Posterior cingulate gyrus (tissue), 11 donors: ENCODE results near the gene CPAMD8.
"Not testable (repeated sequence)": the region's sequence is repeated elsewhere in the genome, so short reads cannot be mapped to it uniquely, and the experiment has no call there.

Source experiments
- DNase-seq, 10 donors: peaks; one replicate each; pipeline versions ENCODE4 v3.0.0 to v3.0.0-alpha.2; 2020 to 2021; ENCODE audit warnings: mixed read lengths in 3 of 10
- intact Hi-C: fragments of 100-400 bp; cut with DNase I; formaldehyde crosslinking; loops from one replicate; pipeline ENCODE4 v1.15.1; 2023

CPAMD8 gene

DNA sequence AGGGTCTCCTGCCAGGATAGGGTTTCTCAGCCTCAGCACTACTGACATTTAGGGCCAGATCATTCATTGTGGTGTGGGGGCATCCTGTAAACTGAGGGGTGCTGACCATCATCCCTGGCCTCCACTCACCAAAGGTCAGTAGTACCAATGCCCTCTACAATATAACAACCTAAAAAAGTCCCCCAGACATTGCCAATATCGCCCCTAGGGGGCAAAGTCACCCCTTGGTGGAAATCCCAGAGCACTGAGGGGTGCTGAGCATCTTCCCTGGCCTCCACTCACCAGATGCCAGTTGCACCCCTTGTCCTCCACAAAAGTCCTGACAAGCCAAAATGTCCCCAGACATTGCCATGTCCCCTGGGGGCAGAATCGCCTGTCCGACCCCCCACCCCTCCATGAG, 21.6 kb downstream of the CPAMD8 start:
- intact Hi-C loops, result no loop called here
- peak in 1 of 10 donors; percentile 27 for DNase-seq

GRCh38 chr19:17004386-17004785, 22.2 kb downstream of the CPAMD8 start:
- intact Hi-C loops, result no loop called here
- DNase-seq, result peak in 2 of 10 donors; percentile 41 to 69

DNA sequence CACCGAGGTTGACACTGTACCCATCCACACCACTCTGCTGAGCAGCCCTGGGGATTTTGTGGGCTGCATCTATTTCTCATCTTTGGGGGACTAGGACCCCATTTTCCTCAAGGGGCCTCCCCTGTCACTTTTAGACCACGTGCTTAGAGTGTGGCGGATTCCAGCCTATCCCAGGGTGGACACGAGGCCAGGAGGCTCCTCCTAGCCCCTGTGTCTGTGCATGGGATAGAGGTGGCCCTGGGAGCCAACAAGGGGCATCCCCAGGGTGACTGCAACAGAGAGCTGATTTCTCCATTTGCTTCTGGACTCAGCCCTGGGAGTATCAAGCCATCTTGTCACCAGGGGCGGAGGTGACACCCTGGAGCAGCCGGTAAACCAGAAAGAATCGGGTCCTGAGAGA, 24.2 kb downstream of the CPAMD8 start:
- peak in 1 of 10 donors; percentile 54 for DNase-seq
- intact Hi-C loops, result no loop called here

DNA sequence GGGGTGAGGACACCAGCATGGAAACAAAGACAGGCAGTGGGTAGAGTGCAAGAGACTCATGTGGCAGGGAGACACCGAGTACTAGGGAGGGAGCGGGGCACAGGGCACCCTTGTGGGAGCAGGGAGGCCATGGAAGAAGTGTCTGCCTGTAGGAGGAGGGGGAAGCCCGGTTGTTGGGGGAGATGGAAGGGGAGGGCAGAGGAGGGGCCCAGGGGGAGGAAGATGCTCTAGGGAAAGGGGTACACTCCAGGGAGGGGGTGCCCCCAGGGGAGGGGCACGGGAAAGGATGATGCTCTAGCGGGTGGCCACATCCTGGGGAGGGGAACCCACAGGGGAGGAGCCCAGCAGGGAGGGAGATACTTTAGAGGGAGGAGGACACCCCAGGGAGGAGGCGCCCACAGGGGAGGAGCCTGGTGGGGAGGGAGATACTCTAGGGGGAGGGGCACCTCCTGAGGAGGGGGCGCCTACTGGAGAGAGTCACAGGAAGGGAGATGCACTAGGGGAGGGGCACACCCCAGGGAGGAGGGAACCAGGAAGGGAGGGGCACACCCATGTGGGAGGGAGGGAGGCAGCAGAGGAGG, 24.9 kb downstream of the CPAMD8 start:
- peak in 2 of 10 donors; percentile 39 to 64 for DNase-seq

DNA sequence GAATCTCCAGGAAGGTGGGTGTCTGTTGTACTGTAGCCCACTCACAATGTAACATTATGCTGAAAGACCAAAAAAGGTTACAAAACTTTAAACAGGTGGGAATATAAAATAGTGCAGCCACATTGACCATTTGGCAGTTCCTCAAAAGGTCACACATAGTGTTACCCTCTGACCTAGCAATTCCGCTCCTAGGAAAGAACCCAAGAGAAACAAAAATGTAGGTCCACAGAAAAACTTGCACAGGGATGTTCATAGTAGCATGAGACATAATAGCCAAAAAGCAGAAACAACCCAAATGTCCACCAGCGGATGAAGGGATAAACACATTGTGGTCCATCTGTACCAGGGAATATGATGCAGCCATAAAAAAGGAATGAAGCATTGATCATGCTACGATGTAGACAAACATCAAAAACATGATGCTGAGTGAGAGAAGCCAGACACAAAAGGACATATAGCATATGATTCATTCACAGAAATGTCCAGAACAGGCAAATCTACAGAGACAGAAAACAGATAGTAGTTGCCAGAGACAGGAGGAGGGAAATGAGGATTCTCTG, 27.9 kb downstream of the CPAMD8 start:
- DNase-seq, result no peak
- intact Hi-C loops, result no loop called here

More for the DNA sequence above, 24.9 kb downstream of the CPAMD8 start:
- intact Hi-C loops, result no loop called here

DNA sequence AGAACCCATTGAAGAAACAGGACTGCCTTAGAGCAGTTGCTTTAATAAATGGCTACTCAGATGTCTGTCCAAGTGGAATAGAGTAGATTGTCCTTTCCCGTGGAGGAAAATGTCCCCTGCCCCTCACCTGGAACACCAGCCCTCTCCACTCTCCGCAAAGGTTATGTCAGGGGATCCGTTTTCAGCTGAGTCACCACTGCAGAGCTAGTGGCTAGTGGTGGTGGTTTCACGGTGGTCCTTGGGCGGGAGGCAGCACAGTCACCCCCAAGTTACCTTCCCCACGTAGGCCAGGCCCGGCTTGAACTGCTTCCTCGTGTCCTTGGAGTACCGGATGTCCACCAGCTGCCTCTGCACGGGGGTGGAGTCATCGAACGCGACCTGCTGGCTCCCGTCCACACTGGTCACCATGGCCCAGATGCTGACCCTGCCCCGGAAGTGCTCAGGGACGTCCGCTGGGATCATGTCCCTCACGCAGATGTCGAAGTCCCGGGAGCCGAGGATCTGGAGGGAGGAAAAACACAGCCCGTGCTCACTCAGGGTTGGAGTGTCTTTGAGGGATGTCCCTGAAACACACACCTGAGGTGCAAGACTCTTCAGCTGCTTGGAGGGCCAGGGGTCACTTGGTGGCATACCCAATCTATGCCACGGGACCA, 29.6 kb downstream of the CPAMD8 start:
- intact Hi-C loops, result not testable (repeated sequence)

DNA sequence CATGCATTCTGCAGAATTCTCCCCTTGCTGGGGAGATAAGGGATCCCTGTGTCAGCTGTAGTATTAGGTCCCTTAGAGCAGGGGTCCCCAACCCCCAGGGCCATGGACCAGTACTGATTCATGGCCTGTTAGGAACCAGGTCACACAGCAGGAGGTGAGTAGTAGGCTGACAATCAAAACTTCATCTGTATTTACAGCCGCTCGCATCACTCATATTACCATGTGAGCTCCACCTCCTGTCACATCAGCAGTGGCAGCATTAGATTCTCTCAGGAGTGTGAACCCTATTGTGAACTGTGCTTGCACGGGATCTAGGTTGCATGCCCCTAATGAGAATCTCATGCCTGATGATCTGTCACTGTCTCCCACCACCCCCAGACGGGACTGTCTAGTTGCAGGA, 37.9 kb downstream of the CPAMD8 start:
- intact Hi-C loops, result no loop called here
- peak in 2 of 10 donors; percentile 3 to 7 for DNase-seq

More for the DNA sequence above, 29.6 kb downstream of the CPAMD8 start:
- peak in 1 of 10 donors; percentile 20 for DNase-seq

DNA sequence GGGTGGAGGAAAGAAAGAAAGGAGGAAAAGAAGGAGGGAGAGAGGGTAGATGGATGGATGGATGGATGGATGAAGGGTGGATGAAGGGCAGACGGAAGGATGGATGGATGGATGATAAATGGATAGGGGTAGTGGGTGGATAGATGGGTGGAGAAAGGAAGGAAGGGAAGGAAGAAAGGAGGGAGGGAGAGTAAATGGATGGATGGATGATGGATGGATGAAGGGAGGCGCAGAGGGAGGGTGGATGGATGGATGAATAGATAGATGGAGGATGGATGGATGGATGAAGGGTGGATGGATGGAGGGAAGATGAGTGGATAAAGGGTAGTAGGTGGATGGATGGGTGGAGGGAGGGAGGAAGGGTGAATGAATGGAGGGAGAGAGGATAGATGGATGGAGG, 41.2 kb downstream of the CPAMD8 start:
- intact Hi-C loops, result no loop called here
- no peak for DNase-seq

- intact Hi-C loops, result not testable (repeated sequence)
- DNase-seq, result peak in 1 of 10 donors; percentile 25
Observed at GRCh38 chr19:16982586-16982985, 44.0 kb downstream of the CPAMD8 start.

DNA sequence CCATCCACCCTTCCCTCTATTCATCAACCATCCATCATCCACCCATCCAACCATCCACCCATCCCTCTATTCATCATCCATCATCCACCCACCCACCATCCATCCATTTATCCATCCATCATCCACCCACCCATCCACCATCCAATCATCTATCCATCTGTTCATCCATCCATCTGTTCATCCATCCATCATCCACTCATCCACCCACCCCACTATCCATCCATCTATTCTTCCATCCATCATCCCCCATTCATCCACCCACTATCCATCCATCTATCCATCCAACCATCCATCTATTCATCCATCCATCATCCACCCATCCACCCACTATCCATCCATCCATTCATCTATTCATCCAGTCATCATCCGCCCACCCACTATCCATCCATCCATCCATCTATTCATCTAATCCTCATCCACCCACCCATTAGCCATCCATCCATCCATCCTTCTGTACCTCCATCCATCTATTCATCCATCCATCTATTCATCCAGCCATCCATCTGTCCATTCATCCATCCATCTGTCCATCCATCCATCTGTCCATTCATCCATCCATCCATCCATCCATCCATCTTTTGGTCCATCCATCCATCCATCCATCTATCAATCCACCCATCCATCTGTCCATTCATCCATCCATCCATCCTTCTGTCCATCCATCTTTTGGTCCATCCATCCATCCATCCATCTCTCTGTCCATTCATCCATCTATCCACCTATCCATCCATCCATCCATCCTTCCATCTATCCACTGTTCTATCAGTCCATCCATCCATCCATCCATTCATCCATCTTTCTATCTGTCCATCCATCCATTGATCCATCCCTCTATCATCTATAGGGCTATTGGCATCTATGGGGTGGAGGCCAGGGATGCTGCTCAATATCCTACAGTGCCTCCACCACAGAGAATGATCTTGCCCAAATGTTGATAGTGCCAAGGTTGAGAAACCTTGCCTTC, 47.5 kb downstream of the CPAMD8 start:
- intact Hi-C loops, result no loop called here
- no peak for DNase-seq

DNA sequence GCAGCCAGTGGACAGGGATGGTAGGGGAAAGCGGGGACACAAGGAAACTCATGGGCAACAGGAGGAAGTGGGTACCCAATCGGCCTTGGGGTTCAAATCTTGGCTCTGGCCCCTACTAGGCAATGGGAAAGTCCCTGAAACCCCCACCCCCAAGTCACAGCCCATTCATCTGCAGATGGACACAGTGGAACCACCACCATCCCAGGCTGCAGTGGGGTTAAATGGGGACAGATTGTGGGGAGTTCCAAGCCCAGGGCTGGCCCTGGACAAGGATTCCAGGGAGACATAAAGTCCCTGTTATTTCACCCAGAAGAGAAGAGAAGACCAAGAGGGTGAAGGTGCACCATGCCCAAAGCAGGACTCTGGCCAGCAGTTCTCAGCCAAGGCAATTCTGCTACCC, 48.5 kb downstream of the CPAMD8 start:
- DNase-seq, result peak in 1 of 10 donors; percentile 18
- intact Hi-C loops, result no loop called here

GRCh38 chr19:16977306-16977705, 49.3 kb downstream of the CPAMD8 start:
- peak in 1 of 10 donors; percentile 40 for DNase-seq
- intact Hi-C loops, result no loop called here

GRCh38 chr19:16976446-16976845, 50.2 kb downstream of the CPAMD8 start:
- intact Hi-C loops, result no loop called here
- DNase-seq, result peak in 1 of 10 donors; percentile 70

DNA sequence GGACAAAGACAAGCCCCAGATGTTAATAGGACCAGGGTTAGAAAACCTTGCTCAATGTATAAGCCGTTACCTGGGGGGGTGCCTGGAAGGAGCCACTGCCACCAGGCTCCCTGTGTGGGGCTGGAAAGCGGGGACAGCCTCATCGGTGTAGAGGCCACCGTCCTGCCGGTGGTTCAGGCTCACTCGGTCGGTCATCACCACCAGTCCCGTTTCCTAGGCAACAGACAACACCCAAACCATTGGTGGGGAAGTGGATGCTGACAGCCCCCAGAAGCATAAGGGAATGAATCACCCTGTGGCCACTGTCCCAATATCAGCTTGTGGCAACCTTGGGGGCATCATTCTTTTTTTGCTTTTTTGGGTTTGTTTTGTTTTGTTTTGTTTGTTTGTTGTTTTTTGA, 55.8 kb downstream of the CPAMD8 start:
- intact Hi-C loops, result no loop called here
- DNase-seq, result peak in 1 of 10 donors; percentile 19

DNA sequence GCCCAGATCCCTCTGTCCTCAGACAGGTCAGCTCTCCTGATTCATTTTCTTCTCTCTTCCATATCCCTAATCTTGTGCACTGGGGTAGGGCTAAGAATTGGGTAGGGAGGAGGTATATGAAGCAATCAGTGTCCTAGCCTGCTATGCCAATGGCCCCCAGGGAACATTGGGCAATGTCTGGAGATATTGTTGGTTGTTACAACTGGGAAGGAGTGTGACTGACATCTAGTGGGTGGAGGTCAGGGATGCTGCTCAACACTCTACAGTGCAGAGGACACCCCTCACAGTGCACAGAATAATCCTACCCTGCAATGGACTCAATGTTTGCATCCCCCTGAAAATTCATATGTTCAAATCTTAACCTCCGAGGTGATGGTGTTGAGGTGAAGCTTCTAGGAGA, 57.5 kb downstream of the CPAMD8 start:
- DNase-seq, result peak in 1 of 10 donors; percentile 12
- intact Hi-C loops, result no loop called here

DNA sequence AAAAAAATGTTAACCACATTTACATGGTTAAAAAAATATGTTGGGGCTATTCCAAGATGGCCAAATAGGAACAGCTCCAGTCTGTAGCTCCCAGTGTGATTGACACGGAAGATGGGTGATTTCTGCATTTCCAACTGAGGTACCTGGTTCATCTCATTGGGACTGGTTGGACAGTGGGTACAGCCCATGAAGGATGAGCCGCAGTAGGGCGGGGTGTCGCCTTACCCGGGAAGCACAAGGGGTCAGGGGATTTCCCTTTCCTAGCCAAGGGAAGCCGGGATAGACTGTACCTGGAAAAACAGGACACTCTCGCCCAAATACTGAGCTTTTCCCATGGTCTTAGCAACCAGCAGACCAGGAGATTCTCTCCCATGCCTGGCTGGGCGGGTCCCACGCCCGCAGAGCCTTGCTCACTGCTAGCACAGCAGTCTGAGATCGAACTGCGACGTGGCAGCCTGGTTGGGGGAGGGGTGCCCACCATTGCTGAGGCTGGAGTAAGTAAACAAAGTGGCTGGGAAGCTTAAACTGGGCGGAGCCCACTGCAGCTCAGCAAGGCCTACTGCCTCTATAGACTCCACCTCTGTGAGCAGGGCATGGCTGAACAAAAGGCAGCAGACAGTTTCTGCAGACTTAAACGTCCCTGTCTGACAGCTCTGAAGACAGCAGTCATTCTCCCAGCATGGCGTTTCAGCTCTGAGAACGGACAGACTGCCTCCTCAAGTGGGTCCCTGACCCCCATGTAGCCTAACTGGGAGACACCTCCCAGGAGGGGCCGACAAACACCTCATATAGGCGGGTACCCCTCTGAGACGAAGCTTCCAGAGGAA, 65.4 kb downstream of the CPAMD8 start:
- DNase-seq, intact Hi-C loops: not testable (repeated sequence)

DNA sequence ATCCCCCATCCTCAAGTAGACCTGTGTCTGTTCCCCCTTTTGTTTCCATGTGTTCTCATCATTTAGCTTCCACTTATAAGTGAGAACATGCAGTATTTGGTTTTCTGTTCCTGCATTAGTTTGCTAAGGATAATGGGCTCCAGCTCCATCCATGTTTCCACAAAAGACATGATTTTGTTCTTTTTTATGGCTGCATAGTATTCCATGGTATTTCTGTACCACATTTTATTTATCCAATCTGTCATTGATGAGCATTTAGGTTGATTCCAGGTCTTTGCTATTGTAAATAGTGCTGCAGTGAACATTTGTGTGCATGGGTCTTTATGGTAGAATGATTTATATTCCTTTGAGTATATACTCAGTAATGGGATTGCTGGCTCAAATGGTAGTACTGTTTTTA, 68.3 kb downstream of the CPAMD8 start:
- intact Hi-C loops, DNase-seq: not testable (repeated sequence)

DNA sequence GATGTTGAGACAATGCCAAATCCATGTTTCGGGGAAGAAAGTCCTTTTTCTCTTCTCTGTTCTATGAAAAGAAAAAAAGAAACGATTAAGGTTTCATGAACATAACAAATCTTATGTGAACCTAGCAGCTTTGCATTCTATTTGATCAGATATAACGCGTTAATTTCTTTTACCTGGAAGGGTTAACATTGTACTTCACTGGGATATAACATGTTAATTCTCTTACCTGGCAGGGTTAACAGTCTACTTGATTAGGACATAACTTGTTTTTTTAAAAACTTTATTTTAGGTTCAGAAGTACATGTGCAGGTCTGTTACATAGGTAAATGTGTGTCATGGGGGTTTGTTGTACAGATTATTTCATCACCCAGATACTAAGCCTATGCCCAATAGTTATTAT, 68.8 kb downstream of the CPAMD8 start:
- intact Hi-C loops, result no loop called here
- no peak for DNase-seq

DNA sequence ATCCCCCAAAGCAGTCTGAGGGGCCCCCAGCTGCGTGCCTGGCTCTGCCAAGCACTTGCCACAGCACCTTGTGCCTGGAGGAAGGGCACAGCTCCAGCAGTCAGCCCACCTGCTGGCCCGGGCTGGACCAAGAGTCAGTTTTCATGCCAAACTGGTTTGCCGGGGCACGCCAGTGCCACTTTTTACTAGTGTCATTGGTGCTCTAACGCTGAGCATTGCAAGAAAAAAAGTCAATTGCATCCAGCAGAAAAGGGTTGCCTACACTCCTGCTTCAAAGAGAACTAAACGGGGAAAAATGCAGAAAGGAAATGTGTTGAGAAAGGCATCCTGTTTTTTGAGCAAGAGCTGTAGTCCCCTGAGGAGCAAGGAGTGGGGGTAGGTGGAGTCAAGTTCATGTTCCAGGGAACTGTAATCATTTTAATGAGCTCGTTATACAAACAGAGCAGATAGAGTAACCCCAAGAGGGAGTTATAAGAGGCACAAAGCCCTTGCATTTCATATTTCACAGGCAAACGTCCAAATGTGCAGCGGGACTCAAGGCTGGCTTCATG, 69.4 kb downstream of the CPAMD8 start:
- intact Hi-C loops, result no loop called here
- no peak for DNase-seq

DNA sequence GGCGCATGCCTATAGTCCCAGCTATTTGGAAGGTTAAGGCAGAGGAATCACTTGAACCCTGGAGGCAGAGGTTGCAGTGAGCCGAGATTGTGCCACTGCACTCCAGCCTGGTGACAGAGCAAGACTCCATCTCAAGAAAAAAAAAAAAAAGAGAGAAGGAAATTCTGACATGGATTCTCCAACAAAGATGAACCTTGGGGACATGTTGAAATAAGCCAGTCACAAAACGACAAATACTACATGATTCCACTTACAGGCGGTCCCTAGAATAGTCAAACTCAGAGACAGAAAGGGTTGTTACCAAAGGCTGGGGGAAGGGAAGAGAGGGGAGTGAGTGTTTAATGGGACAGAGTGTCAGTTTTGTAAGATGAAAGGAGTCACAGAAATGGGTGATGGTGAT, 71.4 kb downstream of the CPAMD8 start:
- intact Hi-C loops, result no loop called here
- DNase-seq, result no peak
